ENCODE measurements around the gene PRKCB. TPM values are rescaled to one million over a fixed set of nuclear protein-coding genes. Genes with fewer than 3 reads are reported as not detected.

Gene PRKCB
- total and polyA plus RNA-seq, 2 experiments from 2014 or later = 3.7 to 16.4 TPM

DNA sequence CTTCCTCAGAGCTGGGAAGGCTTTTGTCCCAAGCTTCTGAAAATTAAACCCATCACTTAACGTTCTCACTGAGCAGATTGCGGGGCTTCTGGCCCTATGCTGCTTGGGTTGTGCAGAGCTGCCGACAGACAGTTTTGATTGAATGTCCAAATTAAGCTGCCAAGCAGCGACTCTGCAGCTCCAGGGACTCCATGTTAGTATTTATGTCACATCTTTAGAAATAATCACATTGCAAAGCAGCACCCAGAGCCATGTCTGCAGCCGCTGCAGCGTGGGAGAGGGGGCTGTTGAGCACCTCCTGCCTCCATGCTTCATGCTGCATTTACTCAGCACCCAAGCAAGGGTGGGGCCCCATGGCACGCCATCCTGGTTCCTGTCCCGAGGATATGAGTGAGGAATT is 242.2 kb downstream of the PRKCB start:
- H3K27me3 Mint-ChIP-seq (ENCODE audit: insufficient read depth, low read depth, poor library complexity) = peaks cover 4% of the 10 kb centered on the region
- Histone ChIP-seq H3K79me2 (replicated peaks; ENCODE audit: insufficient read depth) (no peaks in the 10 kb centered on the region), H3F3A (replicated peaks; ENCODE audit: low read depth) (no peaks in the 10 kb centered on the region), H3K9me2 (ENCODE audit: insufficient read depth) (peaks cover 6% of the 10 kb centered on the region; the same call in 1 of the 2 replicates), H3K36me3 (ENCODE audit: insufficient read depth) (no peaks in the 10 kb centered on the region), H3K27me3 (ENCODE audit: insufficient read depth) (no peaks in the 10 kb centered on the region), H2AFZ (no peak overlapping the region), H3K27ac (ENCODE audit: low read depth) (no peak overlapping the region), H3K4me3 (no peak overlapping the region), H3K4me1 (ENCODE audit: insufficient read depth) (peaks cover 8% of the 10 kb centered on the region; the same call in 1 of the 2 replicates), H3K4me2 (no peak overlapping the region), H4K20me1 (replicated peaks; ENCODE audit: insufficient read depth) (no peaks in the 10 kb centered on the region)
- ATAC-seq (no peak), DNase-seq (ENCODE audit: low spot score) (no peak)
- no peak overlapping the region for H3K27ac Mint-ChIP-seq
- H3K4me3 Mint-ChIP-seq = no peak overlapping the region
- no peaks in the 10 kb centered on the region for H3K9me3 Mint-ChIP-seq
- no peak for TF ChIP-seq CREB1 (CRISPR knock-in tag; IDR thresholded peaks at IDR 0.05; ENCODE audit: low read depth)
- peaks cover 16% of the 10 kb centered on the region for H3K4me1 Mint-ChIP-seq
- H3K36me3 Mint-ChIP-seq (ENCODE audit: low read depth) = no peaks in the 10 kb centered on the region; the same call in 2 of the 3 replicates

DNA sequence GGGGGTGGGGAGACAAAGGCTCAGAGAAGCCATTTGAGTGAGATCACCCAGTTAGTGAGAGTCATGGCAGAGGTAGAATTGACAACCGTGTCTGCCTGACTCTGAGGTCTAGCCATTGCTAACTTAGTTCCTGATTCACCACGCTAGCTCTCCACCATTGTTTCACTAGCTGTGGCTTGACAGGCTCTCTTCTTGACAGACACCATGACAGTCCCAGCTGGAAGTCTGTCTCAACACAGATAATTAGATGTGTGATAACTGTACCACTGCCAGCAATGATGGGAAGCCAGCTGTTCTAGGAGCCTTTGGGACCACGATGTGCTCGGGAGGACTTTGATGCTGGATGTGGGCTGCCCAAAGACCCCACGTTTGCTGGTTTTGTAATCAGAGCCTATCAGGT is 249.9 kb downstream of the PRKCB start:
- Histone ChIP-seq H3K36me3 (ENCODE audit: insufficient read depth) (no peaks in the 10 kb centered on the region), H3K4me1 (ENCODE audit: insufficient read depth) (no peaks in the 10 kb centered on the region; the same call in 1 of the 2 replicates), H2AFZ (no peak overlapping the region), H3K79me2 (replicated peaks; ENCODE audit: insufficient read depth) (no peaks in the 10 kb centered on the region), H3K27me3 (ENCODE audit: insufficient read depth) (no peaks in the 10 kb centered on the region), H4K20me1 (replicated peaks; ENCODE audit: insufficient read depth) (no peaks in the 10 kb centered on the region), H3K4me2 (no peak overlapping the region), H3K9me2 (ENCODE audit: insufficient read depth) (no peaks in the 10 kb centered on the region), H3F3A (replicated peaks; ENCODE audit: low read depth) (no peaks in the 10 kb centered on the region), H3K4me3 (no peak overlapping the region), H3K27ac (ENCODE audit: low read depth) (no peak overlapping the region)
- Mint-ChIP-seq H3K4me1 (peaks cover 8% of the 10 kb centered on the region), H3K36me3 (ENCODE audit: low read depth) (peaks cover 5% of the 10 kb centered on the region), H3K27me3 (ENCODE audit: insufficient read depth, low read depth, poor library complexity) (no peaks in the 10 kb centered on the region), H3K9me3 (peaks cover 5% of the 10 kb centered on the region; the same call in 2 of the 3 replicates), H3K27ac (peak overlapping the region; percentile 58; the same call in 1 of the 2 replicates), H3K4me3 (no peak overlapping the region)
- ATAC-seq (no peak), DNase-seq (ENCODE audit: low spot score) (no peak)
- no peak for TF ChIP-seq ZNF114 (CRISPR knock-in tag; IDR thresholded peaks at IDR 0.05)
- TF ChIP-seq CREB1 (CRISPR knock-in tag; IDR thresholded peaks at IDR 0.05; ENCODE audit: low read depth) = no peak
- no peak for TF ChIP-seq STAT1 (IDR thresholded peaks at IDR 0.05; ENCODE audit: unreplicated experiment)
- TF ChIP-seq CTCF (conservative IDR thresholded peaks at IDR 0.05; ENCODE audit: low read depth in 2 of 2) = no peak
- no peak for TF ChIP-seq NANOG (IDR thresholded peaks at IDR 0.05; ENCODE audit: borderline replicate concordance)
- TF ChIP-seq POLR2AphosphoS5 (IDR thresholded peaks at IDR 0.05; ENCODE audit: low read depth) = no peak
- no peak for TF ChIP-seq JUNB (IDR thresholded peaks at IDR 0.05; ENCODE audit: unreplicated experiment)
- TF ChIP-seq, protein P1, sequence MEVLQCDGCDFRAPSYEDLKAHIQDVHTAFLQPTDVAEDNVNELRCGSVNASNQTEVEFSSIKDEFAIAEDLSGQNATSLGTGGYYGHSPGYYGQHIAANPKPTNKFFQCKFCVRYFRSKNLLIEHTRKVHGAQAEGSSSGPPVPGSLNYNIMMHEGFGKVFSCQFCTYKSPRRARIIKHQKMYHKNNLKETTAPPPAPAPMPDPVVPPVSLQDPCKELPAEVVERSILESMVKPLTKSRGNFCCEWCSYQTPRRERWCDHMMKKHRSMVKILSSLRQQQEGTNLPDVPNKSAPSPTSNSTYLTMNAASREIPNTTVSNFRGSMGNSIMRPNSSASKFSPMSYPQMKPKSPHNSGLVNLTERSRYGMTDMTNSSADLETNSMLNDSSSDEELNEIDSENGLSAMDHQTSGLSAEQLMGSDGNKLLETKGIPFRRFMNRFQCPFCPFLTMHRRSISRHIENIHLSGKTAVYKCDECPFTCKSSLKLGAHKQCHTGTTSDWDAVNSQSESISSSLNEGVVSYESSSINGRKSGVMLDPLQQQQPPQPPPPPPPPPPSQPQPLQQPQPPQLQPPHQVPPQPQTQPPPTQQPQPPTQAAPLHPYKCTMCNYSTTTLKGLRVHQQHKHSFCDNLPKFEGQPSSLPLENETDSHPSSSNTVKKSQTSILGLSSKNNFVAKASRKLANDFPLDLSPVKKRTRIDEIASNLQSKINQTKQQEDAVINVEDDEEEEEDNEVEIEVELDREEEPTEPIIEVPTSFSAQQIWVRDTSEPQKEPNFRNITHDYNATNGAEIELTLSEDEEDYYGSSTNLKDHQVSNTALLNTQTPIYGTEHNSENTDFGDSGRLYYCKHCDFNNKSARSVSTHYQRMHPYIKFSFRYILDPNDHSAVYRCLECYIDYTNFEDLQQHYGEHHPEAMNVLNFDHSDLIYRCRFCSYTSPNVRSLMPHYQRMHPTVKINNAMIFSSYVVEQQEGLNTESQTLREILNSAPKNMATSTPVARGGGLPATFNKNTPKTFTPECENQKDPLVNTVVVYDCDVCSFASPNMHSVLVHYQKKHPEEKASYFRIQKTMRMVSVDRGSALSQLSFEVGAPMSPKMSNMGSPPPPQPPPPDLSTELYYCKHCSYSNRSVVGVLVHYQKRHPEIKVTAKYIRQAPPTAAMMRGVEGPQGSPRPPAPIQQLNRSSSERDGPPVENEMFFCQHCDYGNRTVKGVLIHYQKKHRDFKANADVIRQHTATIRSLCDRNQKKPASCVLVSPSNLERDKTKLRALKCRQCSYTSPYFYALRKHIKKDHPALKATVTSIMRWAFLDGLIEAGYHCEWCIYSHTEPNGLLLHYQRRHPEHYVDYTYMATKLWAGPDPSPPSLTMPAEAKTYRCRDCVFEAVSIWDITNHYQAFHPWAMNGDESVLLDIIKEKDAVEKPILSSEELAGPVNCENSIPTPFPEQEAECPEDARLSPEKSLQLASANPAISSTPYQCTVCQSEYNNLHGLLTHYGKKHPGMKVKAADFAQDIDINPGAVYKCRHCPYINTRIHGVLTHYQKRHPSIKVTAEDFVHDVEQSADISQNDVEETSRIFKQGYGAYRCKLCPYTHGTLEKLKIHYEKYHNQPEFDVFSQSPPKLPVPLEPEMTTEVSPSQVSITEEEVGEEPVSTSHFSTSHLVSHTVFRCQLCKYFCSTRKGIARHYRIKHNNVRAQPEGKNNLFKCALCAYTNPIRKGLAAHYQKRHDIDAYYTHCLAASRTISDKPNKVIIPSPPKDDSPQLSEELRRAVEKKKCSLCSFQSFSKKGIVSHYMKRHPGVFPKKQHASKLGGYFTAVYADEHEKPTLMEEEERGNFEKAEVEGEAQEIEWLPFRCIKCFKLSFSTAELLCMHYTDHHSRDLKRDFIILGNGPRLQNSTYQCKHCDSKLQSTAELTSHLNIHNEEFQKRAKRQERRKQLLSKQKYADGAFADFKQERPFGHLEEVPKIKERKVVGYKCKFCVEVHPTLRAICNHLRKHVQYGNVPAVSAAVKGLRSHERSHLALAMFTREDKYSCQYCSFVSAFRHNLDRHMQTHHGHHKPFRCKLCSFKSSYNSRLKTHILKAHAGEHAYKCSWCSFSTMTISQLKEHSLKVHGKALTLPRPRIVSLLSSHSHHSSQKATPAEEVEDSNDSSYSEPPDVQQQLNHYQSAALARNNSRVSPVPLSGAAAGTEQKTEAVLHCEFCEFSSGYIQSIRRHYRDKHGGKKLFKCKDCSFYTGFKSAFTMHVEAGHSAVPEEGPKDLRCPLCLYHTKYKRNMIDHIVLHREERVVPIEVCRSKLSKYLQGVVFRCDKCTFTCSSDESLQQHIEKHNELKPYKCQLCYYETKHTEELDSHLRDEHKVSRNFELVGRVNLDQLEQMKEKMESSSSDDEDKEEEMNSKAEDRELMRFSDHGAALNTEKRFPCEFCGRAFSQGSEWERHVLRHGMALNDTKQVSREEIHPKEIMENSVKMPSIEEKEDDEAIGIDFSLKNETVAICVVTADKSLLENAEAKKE (CRISPR knock-in tag; IDR thresholded peaks at IDR 0.05) = no peak
- TF ChIP-seq ETS1 (IDR thresholded peaks at IDR 0.05) = no peak
